ENCODE data around the gene C11orf42.
"Not testable (repeated sequence)": the region's sequence is repeated elsewhere in the genome, so short reads cannot be mapped to it uniquely, and the experiment has no call there.

The C11orf42 gene

DNA sequence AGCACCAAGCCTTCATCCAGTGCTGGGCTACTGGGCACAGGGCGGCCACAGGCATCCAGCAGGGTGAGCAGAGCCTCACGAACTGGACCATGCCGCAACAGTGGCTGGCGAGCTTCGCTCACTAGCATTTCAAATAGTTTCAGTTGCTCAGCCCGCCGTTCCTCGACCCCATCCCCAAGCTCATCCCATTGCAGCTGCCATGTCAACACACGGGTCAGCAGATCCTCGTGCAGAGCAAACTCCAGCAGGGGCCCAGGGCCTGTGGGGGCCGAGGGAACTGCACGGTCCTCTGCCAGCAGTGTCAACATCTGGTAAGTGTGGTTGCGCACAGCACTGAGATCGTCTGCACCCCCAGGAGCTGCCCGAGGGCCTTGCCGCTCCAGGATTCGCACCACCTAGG lies 18.5 kb downstream of the C11orf42 start:
- no peak for DNase-seq (ENCODE audit: low read depth in 2 of 2)

GRCh38 chr11:6224421-6224820 lies 19.1 kb downstream of the C11orf42 start:
- no peak for DNase-seq (ENCODE audit: low read depth in 2 of 2)

DNA sequence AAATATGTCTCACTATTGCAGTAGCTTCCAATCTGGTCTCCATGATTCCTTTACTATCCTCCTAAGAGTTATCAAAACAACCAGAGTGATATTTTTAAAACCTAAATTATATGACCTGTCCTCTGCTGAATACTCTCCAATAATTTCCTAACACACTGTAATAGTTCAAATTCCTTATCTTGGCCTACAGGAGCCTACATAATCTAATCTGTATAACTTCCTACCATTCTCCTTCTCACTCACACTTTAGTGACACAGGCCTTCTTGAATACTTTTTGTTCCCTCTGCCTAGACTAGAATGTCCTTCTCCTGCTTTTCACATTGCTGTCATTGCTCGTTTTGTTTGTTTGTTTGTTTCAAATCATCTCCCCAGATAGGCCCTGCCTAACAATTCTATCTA lies 19.7 kb downstream of the C11orf42 start:
- no peak for DNase-seq (ENCODE audit: low read depth in 2 of 2)

DNA sequence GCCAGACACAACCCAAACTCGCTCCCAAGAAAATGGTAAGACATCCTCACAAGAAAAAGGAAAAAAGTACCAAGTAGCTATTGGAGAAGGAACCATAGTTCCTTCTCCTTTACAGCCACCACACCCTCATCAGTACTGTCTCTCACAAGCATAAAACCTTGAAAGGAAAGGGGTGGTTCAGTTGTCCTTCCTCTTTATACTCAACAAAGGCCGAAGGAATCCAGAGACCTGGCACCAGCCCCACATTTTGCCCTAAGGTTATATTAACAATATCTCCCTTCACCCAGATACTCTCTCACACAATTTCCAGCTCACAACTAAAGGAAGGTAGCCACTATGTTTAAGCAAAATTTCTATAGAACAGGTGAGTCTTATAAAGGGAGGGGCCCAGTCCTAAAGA lies 20.5 kb downstream of the C11orf42 start:
- no peak for DNase-seq (ENCODE audit: low read depth in 2 of 2)

DNA sequence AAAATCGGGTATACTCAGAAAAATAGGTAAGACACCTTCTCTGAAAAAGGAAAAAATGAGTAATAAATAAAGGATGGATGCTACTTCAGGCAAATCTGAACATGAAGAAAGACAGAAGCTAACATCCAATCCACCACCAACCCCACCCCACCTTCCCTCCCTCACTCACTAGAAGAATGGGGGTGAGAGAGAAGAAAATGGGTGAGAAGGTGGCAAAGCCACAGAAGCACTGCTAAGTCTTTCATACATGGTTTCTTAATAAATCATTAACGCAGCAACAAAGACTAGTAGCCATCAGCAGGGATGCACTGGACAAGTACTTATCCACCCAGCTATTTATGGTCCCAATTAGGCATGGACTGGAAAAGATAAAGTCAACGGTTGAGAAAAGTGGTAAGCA lies 23.2 kb downstream of the C11orf42 start:
- no peak for DNase-seq (ENCODE audit: low read depth in 2 of 2)

GRCh38 chr11:6229911-6230310 lies 24.6 kb downstream of the C11orf42 start:
- DNase-seq (ENCODE audit: low read depth in 2 of 2): no peak

DNA sequence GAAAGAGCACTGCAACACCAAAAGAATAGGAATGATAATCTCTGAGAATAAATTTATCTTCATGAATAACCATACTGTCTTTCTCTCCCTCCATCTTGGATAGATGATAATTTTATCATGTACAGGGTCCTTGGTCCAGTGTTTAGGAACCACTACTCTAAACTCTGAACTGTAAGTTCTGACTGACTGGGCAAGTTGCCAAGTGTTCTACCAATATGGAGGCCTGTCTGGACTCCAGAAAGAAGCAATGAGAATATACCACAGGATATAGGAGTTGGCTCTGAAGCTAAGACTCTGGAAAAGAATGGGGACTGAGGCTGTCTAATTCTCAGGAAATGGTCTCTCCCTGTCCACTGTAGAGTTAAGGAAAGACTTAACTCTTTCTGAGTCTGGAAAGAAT lies 27.5 kb downstream of the C11orf42 start:
- no peak for DNase-seq (ENCODE audit: low read depth in 2 of 2)

DNA sequence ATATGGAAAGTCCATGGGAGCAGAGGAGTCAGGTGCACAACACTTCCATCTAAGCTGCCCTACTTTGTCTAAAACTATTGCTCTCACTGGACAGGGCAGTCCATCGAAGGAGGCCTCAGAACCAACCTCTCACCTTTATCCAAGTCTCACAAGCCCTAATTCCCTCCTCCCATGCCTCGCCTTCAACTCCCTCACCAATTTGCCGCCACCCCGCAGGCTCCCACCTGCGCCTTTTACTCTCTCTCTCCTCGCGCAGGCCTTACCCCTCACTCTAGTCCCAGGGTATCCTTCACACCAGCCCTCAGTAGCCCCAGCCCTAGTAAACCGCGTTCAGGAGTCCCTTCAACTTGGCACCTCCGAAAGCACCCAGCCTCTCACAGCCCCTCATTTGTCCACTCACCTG lies 28.6 kb downstream of the C11orf42 start:
- no peak for DNase-seq (ENCODE audit: low read depth in 2 of 2)

GRCh38 chr11:6234387-6235107 lies 29.2 kb downstream of the C11orf42 start, which contains the start of gene FHIP1B:
FHIP1B (minus strand) TSS chr11:6234636; CDS start chr11:6224516, 10,120 bp downstream.
- peak; percentile 99 for DNase-seq (ENCODE audit: low read depth in 2 of 2)

DNA sequence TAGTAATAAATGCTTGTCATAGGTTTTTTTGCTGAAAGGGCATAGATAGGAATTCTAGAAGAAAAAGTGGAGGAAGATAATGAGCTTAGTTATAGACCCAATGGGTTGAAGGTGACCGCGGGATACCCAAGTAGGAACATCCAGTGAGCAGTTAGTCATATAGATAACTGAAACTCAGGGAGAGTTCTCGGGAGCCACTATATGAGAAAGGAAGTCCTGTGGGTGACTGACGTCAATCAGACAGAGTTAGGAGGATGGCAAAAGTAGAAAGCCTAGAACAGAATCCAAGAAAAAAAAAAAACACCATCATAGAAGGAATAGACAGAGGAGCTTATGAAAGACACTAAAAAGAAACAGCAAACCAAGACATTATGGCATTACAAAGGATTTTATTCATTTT lies 31.9 kb downstream of the C11orf42 start:
- DNase-seq (ENCODE audit: low read depth in 2 of 2): no peak

DNA sequence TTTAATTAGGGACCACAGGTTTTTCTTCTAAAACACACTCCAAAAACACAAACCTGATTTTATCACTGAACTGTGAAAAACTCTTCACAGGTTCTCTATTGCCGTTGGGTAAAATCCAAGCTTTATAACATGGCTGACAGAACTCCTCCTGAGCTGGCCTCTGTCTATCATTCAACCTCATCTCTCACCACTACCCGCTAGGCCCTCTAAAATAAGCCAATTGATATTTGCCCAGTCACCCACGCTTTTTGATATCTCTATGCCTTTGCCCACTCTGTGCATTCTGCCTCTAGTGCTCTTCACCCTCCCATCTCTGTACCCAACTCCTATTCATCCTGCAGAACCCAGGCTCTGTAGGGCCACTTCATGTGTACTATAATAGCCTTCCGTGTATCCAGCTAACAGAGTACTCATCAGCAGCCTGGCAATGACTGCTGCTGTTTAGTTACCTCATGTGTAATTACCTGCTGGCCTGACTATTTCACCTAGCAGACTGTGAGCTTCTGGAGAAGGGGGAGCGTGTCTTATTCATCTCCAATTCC lies 32.5 kb downstream of the C11orf42 start:
- DNase-seq (ENCODE audit: low read depth in 2 of 2): no peak

DNA sequence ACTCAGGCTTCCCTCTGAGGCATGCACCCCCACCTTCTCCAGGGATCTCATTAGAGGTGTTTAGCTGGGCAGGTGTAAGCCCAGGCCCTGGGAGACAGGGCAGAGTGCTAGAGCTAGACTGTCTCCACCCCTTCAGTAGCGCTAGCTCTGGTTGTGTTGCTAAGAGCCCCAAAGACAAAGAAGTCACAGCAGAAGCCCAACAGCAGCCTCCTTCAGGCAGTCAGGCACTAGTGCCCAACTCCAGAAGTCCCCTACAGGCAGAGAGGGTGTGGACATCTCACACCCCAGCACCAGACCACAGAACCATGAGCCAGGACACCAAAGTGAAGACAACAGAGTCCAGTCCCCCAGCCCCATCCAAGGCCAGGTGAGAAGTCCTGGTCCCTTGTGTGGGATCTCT lies 33.5 kb downstream of the C11orf42 start, which contains the start of gene CNGA4:
Gene CNGA4, plus strand, starts transcription at position 188 of the 400 bp plus-strand sequence. Its CDS starts 118 bp downstream, at position 306.
- no peak for DNase-seq (ENCODE audit: low read depth in 2 of 2)

- DNase-seq (ENCODE audit: low read depth in 2 of 2): no peak
Measured at GRCh38 chr11:6240139-6240538, 34.8 kb downstream of the C11orf42 start.

DNA sequence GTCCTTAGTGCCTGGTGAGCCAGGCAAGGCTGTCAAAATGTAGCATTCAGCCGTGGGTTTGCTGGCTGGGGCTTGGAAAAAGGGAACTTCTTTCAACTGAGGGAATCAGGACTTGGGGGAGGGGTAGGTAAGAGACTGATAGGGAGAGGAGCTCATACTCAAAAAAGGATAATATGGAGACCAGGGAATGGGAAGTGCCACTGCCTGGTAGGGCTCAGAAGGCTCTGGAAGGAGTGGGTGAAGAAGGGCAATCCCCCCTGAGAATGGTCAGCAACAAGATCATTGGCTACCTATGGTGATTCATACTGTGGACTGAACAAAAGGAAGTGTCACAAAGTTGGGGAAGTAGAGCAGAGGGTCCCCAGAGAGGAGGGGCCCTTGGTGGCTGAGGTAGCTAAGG lies 35.4 kb downstream of the C11orf42 start:
- no peak for DNase-seq (ENCODE audit: low read depth in 2 of 2)

- no peak for DNase-seq (ENCODE audit: low read depth in 2 of 2)
Measured at GRCh38 chr11:6241316-6241715, 36.0 kb downstream of the C11orf42 start.

DNA sequence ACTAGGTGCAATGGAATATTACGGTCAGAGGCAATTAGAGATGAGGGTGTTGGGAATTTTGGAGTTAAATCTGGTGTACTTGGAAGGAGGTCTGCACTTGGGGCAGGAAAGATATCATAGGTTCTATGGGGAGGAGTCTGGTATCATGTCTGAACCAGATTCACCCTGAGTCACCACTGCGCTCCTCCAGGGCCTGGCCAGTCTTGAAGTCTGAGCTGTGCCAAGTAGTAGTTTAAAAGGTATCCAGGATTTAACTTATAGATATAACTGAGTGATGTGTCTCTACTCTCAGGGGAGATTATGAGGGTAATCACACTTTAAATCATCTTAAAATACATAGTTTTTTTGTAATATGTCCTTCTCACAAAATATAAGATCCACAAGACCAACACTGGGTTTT lies 40.2 kb downstream of the C11orf42 start:
- no peak for DNase-seq (ENCODE audit: low read depth in 2 of 2)

GRCh38 chr11:6248248-6248647 lies 42.9 kb downstream of the C11orf42 start:
- DNase-seq (ENCODE audit: low read depth in 2 of 2): peak; percentile 14 to 20

GRCh38 chr11:6248897-6249296 lies 43.5 kb downstream of the C11orf42 start:
- not testable (repeated sequence) for DNase-seq (ENCODE audit: low read depth in 2 of 2)

GRCh38 chr11:6249770-6250555 lies 44.6 kb downstream of the C11orf42 start:
- DNase-seq (ENCODE audit: low read depth in 2 of 2): no peak

DNA sequence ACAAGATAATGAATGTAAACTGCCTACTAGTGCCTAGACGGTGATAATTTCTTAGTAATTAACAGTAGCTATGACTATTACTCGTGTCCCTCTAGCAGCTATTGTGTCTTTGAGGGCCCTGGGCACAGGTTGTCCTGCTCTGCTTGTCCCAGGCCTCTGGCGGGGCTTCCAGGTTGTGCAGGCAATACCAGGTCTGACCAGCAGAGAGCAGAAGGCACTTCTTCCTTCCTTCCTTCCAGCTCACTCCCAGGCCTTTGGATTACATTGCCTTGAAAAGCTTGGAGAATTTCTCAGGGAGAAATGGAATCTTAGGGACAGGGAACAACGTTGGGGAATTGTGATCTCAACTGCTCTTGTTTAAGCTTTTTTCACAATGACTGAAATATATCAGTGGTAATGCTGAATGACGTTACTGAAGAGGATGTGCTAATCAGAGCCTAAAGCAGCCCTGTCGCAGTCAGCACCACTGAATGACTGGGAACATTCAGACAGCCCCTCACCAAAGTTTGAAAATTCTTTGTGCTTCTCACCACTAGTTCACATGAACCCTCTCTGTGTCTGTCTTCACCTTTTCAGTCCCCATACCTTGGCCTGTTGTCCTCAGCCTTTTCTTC lies 45.9 kb downstream of the C11orf42 start:
- peak; percentile 31 to 45 for DNase-seq (ENCODE audit: low read depth in 2 of 2)

DNA sequence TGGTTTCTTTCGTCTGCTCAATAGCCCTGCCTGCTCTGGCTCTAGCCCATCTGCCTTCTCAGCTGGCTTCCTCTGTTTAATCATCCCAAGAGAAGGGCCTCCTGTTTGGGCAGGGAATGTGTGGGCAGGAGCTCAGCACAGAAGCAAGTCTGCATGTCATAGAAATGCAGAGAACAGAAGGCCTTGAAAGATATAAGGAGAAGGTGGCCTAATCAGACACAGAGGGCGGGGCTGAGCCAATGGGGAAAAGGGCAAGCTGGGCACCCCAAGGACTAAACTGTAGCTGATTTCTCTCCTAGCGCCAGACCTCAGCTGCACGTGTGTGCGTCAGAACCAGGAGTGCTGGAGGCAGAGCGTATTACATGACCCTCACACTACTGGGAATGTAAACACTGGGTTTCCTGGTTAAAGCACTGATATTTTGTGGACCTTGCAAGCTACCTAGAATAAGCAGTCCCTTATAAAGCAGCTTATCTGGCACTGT lies 46.7 kb downstream of the C11orf42 start:
- no peak for DNase-seq (ENCODE audit: low read depth in 2 of 2)

DNA sequence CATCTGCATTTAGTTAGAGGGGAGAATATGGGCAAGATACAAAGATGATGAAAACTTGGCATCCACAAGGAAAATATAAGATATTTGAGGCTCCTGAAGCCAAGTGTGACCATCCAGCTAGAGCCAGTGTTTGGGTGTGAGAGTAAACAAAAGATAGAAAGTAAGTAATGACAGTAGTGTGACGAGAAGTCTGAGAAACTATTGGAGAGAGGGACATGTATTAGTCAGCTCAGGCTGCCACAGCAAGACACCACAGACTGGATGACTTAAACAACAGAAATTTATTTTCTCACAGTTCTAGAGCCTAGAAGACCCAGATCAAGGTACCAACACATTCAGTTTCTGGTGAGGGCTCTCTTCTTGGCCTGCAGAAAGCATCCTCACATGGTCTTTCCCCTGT lies 47.8 kb downstream of the C11orf42 start:
- DNase-seq (ENCODE audit: low read depth in 2 of 2): no peak

All from fibroblast of skin of left quadriceps (primary cell).